ENCODE results near the gene SOCS7.

Gene SOCS7

DNA sequence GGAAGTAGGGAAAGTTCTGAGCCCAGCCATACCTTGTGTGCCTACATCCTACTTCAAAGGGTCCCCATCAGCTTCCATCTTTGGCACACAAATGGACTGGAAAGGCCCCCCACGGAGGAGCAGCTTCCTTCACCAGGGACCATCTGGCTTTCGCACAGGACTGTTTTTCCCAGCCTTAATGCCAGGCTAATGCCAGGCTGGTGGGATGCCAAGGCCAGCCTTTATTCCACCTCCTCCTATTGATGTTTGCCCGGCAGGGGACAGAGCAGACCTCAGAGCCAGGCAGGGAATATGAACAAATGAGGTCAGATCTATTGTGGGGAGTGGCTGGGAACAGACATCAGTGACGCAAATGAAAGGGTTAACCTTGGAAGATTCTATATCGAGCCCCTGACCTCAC lies 13.6 kb upstream of the SOCS7 start:
- no peak overlapping the region for H3K27ac ChIP-seq
- TF ChIP-seq, protein P1, sequence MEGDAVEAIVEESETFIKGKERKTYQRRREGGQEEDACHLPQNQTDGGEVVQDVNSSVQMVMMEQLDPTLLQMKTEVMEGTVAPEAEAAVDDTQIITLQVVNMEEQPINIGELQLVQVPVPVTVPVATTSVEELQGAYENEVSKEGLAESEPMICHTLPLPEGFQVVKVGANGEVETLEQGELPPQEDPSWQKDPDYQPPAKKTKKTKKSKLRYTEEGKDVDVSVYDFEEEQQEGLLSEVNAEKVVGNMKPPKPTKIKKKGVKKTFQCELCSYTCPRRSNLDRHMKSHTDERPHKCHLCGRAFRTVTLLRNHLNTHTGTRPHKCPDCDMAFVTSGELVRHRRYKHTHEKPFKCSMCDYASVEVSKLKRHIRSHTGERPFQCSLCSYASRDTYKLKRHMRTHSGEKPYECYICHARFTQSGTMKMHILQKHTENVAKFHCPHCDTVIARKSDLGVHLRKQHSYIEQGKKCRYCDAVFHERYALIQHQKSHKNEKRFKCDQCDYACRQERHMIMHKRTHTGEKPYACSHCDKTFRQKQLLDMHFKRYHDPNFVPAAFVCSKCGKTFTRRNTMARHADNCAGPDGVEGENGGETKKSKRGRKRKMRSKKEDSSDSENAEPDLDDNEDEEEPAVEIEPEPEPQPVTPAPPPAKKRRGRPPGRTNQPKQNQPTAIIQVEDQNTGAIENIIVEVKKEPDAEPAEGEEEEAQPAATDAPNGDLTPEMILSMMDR (conservative IDR thresholded peaks at IDR 0.05): no peak

DNA sequence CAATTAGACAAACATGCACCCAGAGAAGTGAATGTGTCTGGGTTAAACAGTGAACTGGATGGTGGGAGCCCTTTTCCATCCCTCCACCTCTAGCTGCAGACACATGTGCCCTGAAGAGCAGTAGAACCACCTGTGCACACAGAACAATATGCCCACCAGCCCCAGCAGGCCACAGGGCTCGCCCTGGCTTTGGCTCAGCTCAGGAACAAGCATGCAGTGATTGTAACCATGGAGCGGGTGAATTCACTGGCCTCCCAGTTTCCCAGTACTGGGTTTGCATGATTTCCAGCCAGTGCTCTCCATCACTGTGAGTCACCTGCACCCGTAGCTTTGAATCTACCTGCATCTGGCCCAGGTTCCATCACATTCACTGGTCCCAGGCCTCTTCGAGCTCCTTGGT lies 13.1 kb upstream of the SOCS7 start:
- TF ChIP-seq, protein P1 (conservative IDR thresholded peaks at IDR 0.05): no peak

DNA sequence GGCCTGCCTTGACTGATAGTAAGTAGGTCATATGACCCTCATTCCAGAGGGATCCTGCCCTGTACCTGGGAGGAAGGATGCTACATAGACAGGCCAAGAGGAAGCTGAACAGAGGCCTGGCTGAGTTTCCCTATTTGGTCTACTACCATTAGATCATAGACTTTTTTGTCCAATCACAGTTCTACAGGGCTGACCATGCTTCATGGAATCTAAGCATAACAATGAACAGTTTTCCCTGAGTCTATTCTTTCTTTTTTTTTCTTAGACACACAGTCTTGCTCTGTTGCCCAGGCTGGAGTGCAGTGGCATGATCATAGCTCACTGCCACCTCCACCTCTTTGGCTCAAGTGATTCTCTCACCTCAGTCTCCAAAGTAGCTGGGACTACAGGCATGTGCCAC lies 11.8 kb upstream of the SOCS7 start:
- TF ChIP-seq, protein P1 (conservative IDR thresholded peaks at IDR 0.05): no peak

More for the DNA sequence above, 13.1 kb upstream of the SOCS7 start:
- no peak overlapping the region for H3K27ac ChIP-seq

DNA sequence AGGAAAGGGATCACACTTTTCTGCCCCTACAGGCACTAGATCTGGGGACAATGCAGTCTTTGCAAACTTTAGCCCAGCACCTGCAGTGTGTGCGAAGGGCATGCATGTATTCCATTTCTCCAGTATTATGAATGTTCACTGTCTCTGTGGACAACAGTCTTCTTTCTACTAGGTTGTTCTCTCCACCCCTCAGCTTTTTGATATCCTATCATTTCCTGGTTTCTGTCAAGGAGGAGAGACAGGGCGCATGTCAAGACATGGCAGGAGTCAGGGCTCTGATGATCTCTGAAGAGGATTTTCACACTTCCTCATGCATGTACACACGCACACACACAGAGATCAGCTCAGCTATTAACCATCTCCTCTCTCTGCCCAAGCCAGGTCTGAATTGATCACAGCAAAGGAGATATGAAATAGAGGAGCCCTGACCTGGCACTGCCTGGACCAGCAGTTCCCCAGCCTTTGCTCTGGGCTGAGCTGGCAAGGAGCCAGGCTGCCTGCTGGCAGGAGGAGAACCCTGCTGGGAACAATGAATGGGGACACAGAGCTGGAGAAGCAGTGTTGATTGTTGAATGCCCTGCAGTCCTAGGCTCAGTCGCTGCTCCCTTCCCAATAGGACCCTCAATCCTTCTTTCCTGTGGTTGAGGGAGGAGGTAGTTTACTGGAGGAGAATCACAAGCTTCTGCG lies 10.5 kb upstream of the SOCS7 start:
- H3K27ac ChIP-seq: peak overlapping the region; percentile 41
- TF ChIP-seq, protein P1 (conservative IDR thresholded peaks at IDR 0.05): no peak

More for the DNA sequence above, 11.8 kb upstream of the SOCS7 start:
- H3K27ac ChIP-seq: no peak overlapping the region

DNA sequence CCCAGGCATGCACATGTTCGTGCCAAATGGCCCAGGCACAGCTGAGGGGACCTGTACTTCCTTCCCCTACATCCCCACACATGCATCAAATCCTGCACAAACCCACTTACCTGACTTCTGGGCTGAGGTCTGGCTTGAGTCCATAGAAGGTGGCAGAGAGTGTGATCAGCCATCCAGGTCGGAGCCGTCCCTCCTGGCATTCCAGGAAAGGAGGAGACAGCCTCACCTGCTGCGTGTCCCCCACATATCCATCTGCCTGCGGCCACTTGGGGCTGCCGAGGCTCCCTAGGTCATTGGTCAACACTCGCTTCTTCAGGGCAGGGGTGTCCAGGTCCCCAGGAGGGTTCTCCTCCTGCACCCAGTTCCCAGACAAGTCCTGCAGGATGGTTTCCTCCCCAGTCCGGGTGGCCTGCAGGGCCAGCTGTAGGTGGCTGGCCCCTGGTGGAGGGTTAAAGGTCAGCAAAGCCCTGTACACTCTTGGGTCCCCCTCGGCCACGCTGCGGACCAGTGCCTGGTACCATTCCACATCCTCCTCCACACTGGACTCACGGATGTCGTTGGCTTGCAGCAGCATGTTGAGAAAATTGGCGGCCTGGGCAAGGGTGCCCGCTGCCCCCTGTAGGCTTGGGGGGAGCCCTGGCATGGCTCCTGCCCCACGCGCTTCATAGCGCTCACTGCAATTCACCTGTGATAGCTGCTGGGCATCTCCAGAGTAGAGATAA lies 8.6 kb upstream of the SOCS7 start:
- no peak overlapping the region for H3K27ac ChIP-seq
- TF ChIP-seq, protein P1 (conservative IDR thresholded peaks at IDR 0.05): no peak

DNA sequence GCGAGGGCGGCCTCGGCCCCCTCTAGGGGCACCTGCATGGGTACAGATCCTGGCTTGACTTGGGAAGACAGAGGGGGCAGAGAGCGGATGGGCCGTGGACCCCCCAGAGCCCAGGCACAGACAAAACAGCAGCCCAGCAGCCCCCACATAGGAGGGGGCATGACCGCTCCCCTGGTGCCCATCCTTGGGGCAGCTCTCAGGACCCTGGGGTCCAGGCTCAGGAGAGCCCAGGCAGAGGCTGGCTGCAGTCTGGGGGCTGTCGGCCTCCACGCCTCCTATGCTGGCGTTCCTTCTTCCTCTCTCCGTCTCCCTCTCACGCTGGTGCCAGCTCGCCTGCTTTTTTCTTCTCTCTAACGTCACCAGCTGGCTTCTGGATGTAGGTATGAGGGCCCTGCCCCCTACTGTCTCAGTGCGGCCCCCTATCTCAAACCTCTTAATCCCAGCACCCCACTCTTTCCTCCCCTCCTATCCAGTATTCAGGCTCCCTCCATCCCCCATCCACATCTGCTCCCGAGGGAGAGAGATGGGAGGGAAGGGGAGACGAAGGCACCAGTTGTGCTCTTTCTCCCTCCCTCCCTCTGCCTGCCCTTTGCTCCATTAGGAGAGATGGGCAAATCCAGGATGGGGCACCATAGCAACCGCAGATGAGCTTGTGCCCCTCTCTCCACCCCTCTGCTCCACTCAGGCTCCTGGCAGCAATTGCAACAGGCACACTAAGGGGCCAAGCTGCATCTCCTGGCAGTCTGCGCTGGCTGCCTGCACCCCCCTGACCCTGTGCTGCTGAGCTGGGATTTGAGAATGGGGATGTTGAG lies 7.8 kb upstream of the SOCS7 start, which contains the start of gene GPR179:
Gene GPR179, minus strand, starts transcription at position 349 of the 812 bp plus-strand sequence. Its CDS starts 167 bp downstream, at position 182.
- H3K27ac ChIP-seq: no peak within 1 kb of the TSS
- TF ChIP-seq, protein P1 (conservative IDR thresholded peaks at IDR 0.05): no peak

DNA sequence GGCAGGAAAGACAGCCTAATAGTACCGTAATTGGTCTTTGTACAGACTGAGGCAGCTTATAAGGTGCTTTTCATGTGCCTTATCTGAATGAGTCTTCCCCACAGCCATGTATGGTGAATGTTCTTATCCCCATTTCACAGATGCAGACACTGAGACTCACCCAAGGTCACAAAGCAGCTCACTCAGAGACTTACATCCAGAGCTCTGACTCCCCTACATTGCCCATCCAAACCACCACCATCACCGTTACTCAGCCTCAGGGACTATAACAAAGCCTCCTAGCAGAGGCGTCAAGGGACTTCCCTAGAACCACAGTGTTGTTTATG lies 7.3 kb upstream of the SOCS7 start:
- H3K27ac ChIP-seq: no peak overlapping the region
- TF ChIP-seq, protein P1 (conservative IDR thresholded peaks at IDR 0.05): no peak
